NCI-H1105 treated with DMSO at 0.1 percent for 48 hours (cell line): ENCODE results near the gene FRMD6.

ENCODE experiments used
- DNase-seq: peaks from one replicate; lab custom pipeline; 2025; lab: John Stamatoyannopoulos, UW

The FRMD6 gene

GRCh38 chr14:51666826-51667225 lies 15.1 kb downstream of the FRMD6 start:
- no peak for DNase-seq

DNA sequence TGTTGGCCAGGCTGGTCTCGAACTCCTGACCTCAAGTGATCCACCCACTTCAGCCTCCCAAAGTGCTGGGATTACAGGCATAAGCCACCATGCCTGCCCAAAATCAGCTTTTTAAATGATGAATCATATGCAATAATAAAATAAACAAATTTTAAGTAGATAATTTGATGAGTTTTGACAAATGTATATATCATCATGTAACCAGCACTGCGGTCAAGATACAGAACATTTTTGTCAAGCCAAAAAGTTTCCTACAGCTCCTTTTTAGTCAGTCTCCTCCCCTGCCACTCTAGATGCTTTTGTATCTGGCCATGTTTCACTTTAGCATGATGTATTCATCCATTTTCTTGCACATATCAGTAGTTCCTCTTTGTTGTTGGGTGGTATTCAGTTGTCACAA lies 17.2 kb downstream of the FRMD6 start:
- DNase-seq = no peak

GRCh38 chr14:51674294-51675002 lies 22.7 kb downstream of the FRMD6 start:
- DNase-seq = no peak

DNA sequence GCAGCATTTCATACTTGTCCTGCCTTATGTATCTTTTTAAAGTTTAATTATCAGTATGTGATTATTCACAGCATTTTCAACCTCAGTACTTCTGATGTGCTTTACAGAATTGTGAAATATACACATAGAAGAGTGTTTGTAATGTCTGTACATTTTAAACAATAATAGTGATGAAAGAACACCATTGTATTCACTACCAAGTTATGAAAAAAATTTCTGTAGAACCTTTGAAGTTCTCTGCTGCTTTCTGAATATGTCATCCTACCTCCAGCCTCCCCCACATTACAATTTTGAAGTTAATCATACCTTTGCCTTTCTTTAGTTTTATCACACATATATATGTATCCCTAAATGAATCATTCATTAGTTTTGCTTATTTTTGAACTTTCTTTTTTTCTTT lies 24.8 kb downstream of the FRMD6 start:
- no peak for DNase-seq

GRCh38 chr14:51677266-51677665 lies 25.6 kb downstream of the FRMD6 start:
- no peak for DNase-seq

GRCh38 chr14:51677738-51678137 lies 26.0 kb downstream of the FRMD6 start:
- DNase-seq = no peak

DNA sequence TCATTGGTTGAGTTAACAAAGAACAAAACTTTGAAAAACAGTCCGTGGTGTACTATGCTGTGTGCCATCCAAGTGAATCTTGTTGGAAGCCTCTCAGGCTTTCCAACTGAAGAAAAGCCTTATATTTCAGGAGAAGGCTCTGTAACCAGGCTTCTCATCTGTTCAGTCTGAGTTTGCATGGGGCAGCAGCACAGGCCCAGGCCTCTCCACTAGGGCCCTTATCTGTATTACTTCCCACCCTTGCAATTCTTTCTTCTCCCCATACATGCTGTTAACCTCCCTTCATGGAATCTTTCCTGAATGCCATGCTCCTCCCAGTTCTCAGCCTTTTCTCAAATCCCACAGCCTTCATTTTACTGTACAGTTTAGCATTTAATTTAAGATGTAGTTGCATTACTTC lies 28.3 kb downstream of the FRMD6 start:
- DNase-seq = no peak

DNA sequence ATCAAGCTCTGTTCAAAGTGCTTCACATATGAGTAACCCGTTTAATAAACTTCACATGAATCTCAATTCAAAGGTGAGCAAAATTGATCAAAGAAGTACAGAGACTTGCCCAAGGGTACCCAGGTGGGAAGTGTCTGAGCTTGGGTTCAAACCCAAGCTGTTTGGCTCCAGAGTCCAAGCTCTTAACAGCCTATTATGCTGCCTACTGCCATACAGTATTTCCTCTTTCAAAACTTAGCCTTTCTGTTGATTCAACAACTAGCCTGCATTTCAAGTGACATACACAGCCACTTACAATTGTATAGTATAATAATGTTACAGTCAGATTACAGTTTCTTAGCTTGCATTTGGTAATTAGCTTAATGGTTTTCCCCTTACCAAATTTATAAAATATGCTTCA lies 29.7 kb downstream of the FRMD6 start:
- DNase-seq = peak; percentile 53

GRCh38 chr14:51682411-51682810 lies 30.7 kb downstream of the FRMD6 start:
- DNase-seq = no peak

- DNase-seq = no peak
Measured at GRCh38 chr14:51684760-51685159, 33.0 kb downstream of the FRMD6 start.

DNA sequence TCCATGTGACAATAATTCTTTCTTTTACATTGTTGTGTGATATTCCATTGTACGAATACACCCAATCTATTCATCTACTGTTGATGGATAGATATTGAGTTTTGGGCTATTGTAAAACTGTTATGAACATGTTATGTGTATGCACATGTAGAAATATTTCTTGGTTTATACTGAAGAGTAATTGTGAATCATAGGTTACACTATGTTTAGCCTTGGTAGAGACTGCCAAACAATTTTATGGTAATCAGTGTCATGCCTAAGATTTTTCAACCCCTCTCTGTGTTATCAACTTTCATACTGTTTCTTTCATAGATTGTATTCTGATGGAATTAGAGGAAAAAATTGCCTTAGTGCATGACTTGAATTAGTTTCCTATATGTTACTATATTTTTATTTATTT lies 39.5 kb downstream of the FRMD6 start:
- no peak for DNase-seq

DNA sequence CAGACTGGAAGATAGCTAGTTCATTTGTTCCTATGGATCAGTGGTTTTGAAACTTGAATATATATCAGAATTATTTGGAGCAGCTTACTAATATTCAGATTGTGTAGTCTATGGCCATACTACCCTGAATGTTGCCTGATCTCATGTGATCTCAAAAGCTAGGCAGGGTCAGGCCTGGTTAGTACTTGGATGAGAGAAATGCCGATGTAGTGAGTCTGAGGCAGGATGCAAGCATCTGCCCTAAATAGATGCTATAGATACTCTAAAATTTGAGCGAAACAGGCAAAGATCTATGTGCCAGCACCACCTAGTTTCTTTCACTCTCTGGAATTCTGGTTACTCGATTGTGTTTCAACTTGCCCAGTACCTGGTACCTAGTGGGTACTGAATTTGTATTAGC lies 40.9 kb downstream of the FRMD6 start:
- no peak for DNase-seq

GRCh38 chr14:51697848-51698247 lies 46.1 kb downstream of the FRMD6 start:
- no peak for DNase-seq

DNA sequence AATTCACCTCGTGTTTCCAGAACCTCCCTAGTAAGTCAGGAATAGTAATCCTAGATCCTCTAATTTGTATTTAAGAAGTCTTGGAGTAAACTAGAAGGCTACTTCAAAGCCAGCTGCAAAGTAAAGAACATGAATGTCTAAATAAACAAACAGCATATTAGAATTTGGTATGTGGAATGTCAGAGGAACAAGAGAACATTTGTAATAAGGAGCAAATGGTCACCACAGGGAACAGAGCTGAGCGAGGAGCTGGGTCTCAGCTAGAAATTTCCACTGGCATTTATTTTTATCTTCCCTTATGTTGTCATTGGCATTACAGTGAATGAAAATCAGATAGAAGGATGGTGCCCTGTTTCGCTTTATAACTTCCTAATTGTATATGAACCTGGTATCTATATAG lies 50.2 kb downstream of the FRMD6 start:
- no peak for DNase-seq

GRCh38 chr14:51703787-51704186 lies 52.1 kb downstream of the FRMD6 start:
- no peak for DNase-seq

DNA sequence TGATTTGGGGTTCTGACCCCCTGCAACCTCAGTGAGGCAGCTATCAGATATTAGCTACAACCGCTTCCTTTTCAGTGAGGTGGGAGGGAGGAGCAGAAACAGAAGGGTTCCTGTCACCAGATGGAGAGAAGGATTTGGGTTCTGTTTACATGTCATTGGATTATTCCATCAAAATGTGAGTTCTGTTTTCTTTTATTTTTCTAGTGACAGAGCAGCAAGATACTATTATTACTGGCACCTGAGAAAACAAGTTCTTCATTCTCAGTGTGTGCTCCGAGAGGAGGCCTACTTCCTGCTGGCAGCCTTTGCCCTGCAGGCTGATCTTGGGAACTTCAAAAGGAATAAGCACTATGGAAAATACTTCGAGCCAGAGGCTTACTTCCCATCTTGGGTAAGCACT lies 52.8 kb downstream of the FRMD6 start:
- DNase-seq = no peak

- DNase-seq = no peak
Measured at GRCh38 chr14:51707327-51707726, 55.6 kb downstream of the FRMD6 start.

GRCh38 chr14:51711505-51711904 lies 59.8 kb downstream of the FRMD6 start:
- DNase-seq = no peak

DNA sequence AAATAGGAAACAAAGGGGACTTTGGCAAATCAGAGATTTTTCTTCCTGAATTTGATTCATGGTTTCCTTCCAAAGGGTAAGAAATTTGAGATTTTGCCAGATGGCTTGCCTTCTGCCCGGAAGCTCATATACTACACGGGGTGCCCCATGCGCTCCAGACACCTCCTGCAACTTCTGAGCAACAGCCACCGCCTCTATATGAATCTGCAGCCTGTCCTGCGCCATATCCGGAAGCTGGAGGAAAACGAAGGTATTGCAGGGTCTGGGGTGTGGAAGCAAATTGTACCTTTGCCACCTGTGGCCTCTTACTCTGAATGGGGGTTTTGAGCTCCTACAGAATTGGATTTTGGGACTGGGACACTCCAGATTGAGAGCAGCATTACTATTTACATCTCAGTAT lies 63.5 kb downstream of the FRMD6 start:
- no peak for DNase-seq

GRCh38 chr14:51715742-51716141 lies 64.0 kb downstream of the FRMD6 start:
- DNase-seq = no peak

DNA sequence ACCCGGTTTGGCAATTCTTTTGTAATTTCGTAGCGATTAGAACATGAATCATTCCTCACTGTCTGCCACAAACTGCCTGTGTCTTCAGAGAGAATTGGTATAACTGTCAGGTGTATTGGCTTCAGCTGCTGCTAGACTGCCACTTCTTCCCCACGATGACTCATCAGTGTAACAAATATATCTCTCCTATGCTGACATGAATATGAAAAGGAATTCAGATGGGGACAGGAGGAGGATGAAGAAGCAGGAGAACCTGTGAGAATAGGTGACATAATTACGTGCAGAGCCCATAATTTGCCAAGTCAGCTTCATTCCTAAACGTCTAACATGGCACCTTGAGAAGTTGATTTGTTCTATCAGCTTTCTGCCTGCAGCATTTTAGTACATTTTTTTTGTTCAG lies 64.9 kb downstream of the FRMD6 start:
- DNase-seq = no peak

DNA sequence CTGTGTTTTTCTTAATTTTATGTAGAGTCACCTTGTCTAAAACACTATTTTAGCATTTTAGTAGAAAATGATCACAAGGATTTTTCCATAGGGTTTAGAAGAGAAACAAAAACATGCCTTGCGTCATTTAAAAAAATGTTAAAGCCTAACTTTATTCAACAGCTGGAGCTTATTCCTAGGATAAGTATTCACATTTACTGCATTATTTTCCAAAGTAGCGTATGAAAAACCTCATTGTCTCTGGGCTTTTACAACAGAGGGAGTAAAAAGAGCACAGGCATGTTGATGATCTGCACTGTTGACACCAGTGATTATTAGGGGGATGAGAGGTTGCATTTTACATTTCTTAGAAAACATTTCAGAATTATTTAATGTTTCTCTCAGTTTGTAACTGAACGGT lies 66.1 kb downstream of the FRMD6 start:
- DNase-seq = no peak

- no peak for DNase-seq
Measured at GRCh38 chr14:51719955-51720354, 68.2 kb downstream of the FRMD6 start.

GRCh38 chr14:51723990-51724389 lies 72.3 kb downstream of the FRMD6 start:
- no peak for DNase-seq

- DNase-seq = peak; percentile 46
Measured at GRCh38 chr14:51724650-51725049, 72.9 kb downstream of the FRMD6 start.
